Thyroid gland (tissue), 4 donors: ENCODE results near the gene SPEF2.

ENCODE experiments used
- CTCF ChIP-seq, 6 experiments: fragments of 200-600 bp in 3 of 6; fragments of 450-650 bp in 3 of 6; sonication (generic) in 3 of 6; IDR thresholded peaks; one replicate each; pipeline ENCODE4 v1.5.1; 2016 to 2019; ENCODE audit warnings: antibody characterized with exemption in 6 of 6, mild to moderate bottlenecking in 2 of 6, inconsistent platforms in 1 of 6, moderate library complexity in 1 of 6
- POLR2A ChIP-seq, 2 donors: fragments of 450-650 bp; IDR thresholded peaks; one replicate each; pipeline ENCODE4 v1.6.1; 2017; ENCODE audit warnings: antibody characterized with exemption in 2 of 2, mild to moderate bottlenecking in 2 of 2, moderate library complexity in 1 of 2

GRCh38 chr5:35709688-35710087 is 92.0 kb downstream of the SPEF2 start:
- TF ChIP-seq CTCF (IDR thresholded peaks at IDR 0.05) (no peak), POLR2A (IDR thresholded peaks at IDR 0.05) (no peak)
